ENCODE results near the gene PLA2G4B.
A peak's percentile ranks its signal among the peaks of the same experiment; 100 is the strongest.

The PLA2G4B gene

DNA sequence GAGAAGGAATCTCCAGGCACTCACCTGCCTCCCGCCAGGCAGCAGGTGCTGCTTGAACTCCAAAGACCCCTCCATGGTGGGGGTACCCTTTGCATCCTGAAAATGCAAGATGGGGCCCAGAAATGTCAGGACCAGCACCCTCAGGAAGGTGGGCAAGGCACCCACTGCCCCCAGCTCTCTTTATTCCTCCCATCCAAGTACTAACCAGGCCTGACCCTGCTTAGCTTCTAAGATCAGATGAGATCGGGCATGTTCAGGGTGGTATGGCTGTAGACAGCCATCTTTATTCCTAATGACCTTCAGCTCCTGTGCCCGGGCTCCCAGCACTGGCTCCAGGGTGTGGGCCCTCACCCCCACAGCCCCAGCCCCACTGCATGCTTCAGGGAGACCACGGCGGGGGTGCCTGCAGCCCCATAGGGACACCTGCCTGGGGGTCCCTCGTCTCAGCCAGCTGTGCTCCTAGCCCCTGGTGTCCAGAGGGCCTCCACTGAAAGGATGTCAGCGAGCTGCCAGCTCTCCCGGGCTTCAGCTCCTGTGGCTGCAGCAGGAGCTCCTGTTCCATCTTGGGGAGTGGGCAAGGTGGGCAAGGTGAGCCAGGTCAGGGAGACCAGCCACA lies 13.2 kb downstream of the PLA2G4B start:
- DNase-seq = no peak

DNA sequence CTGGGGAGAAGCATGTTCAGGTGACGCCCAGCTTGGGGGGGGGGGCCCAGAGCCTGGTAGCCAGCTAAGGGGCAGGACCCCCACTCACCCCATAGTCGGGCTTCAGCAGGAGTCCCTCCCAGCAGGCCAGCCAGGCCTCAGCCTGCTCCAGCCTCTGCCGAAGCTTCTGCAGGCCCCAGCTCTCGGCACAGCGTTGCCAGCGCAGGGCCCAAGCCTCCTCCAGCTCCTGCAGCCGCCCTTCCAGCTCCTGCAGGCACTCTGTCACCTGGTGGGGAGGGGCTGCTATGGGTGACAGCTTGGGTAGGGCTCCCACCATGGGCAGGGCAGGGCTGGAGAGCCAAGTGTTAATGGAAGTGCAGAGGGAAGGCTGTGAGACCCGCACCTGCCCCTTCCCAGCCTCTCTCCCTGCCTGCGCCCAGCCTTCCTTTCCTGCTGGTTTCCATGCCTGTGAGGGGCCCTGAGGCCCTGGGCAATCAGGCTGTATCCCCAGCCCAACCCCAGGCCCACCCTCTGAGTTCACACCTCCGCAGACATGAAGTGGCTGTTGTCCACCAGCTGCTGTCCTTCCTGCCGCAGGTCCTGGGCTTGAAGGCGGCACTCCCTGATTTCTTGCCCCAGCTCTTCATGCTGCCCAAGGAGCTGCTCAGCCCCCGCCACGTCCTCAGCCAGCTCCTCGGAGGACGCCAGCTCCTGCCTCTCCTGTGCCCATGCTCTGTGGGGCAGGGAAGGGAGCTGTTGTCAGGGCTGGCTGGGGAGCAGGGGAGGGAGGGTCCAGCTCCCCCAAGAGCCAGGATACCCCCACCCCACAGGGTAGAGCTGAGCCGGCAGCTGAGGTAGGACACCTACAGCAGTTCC lies 14.3 kb downstream of the PLA2G4B start:
- no peak for DNase-seq

- DNase-seq = no peak
These were observed 15.2 kb downstream of the PLA2G4B start for GRCh38 chr15:41853831-41854230.

DNA sequence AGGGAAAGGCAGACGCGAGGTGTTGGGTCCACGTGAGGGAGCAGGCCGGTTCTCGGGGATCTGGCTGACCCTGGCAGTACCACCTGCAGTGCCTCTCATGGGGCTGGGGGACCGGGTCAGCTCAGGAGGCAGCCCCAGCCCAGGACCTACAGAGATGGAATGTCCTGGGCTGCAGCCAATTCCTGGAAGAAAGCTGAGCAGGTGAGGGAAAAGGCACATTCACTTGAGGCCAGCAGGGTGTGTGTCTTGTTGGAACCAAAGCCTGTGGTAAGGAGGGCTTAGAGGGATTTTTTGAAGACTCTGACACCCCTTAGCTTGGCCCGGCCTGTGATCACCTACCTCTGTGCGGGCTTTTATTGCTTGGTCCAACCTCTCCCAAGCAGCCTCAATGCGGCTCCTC lies 15.8 kb downstream of the PLA2G4B start:
- no peak for DNase-seq

DNA sequence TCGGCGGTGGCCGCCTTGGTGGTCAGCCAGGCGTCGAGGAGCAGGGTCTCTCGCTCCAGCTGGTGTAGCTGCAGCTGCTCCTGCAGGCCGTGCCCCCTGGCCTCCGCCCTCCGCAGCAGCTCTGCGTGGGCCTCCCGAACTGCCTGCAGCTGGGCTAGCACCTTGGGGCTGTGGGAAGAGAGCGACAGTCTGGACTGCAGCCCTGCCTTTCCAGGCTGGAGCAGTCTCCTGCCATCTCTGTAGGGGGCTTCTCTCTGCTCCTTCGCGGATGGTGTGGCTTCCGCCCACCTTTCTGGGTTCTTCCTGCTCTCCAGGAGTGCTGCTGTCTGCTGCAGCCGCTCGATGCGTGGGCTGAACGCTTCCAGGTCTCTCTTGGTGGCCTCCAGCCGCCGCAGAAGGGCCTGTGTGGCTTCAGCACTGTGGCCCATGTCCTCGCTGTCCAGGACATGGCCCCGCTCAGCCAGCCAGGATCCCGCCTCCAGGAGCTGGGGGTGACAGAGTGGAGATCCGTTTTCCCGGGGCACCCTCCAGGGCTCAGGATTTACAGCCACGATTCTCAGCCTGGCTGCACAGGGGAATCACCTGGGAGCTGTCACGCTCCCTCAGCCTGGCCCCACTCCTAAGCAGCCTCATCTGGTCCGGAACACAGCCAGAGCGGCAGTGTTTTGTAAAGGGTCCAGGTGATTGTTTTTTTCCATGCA lies 16.8 kb downstream of the PLA2G4B start:
- no peak for DNase-seq

DNA sequence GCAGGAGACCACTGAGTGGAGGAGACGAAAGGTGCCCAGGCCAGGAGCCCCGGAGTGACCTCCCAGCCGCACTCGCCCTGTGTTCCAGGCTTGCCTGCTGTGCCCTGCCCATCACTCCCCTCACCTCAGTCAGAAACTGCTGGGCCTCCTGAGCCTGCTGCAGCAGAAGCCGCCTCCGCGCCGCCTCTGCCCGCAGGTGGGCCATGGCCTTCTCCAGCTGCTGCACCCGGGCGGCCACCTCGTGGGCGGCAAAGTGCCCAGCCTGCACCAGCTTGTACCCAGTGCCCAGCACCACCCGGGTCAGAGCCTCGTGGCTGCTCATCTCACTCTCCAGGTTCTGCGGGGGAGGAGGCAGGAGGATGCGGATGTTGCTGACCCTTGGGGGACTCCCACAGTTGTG lies 17.6 kb downstream of the PLA2G4B start:
- no peak for DNase-seq

DNA sequence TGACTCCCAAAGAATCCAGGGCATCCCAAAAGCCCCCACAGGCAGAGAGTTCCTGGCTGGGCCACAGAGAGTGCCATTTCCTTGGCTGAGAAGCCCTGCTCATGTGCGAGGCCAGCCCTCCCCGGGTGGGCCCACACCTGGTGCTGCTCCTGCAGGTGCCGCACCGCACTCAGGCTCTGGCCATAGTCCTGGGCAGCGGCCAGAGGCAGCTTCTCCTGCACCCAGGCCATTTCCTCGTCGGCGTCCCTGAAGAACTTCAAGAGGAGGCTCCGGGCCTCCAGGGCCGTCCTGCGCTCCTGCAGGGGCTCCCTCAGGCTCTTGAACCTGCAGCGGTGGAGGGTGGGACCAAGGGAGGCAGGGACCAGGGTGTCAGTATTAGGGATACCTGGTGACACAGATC lies 18.1 kb downstream of the PLA2G4B start:
- DNase-seq = no peak

GRCh38 chr15:41857316-41857715 lies 18.7 kb downstream of the PLA2G4B start:
- no peak for DNase-seq

DNA sequence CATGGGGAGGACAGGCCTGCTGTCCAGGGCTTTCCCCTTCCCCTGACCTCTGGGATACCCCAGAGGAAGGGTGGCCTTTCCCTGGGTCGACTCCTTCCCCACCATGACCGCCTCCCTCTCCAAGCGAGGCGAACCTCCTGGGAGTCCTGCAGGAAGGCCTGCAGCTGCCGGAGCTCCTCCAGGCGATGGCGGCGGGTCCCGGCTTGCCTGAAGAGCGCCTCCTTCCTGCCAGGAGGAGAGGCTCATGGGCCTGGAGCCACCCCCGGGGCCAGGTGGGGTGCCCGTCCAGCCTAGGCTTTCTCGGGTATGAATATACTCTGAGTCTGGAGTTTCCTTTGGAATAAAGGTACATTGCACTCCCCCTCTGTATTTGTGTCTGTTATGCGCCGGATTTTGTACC lies 20.1 kb downstream of the PLA2G4B start:
- no peak for DNase-seq

- DNase-seq = no peak
These were observed 21.6 kb downstream of the PLA2G4B start for GRCh38 chr15:41860049-41860828.

GRCh38 chr15:41861736-41862356 lies 23.2 kb downstream of the PLA2G4B start:
- no peak for DNase-seq

- no peak for DNase-seq
These were observed 24.0 kb downstream of the PLA2G4B start for GRCh38 chr15:41862515-41863116.

GRCh38 chr15:41865490-41866055 lies 26.9 kb downstream of the PLA2G4B start:
- no peak for DNase-seq

- DNase-seq = no peak
These were observed 27.6 kb downstream of the PLA2G4B start for GRCh38 chr15:41866263-41866703.

DNA sequence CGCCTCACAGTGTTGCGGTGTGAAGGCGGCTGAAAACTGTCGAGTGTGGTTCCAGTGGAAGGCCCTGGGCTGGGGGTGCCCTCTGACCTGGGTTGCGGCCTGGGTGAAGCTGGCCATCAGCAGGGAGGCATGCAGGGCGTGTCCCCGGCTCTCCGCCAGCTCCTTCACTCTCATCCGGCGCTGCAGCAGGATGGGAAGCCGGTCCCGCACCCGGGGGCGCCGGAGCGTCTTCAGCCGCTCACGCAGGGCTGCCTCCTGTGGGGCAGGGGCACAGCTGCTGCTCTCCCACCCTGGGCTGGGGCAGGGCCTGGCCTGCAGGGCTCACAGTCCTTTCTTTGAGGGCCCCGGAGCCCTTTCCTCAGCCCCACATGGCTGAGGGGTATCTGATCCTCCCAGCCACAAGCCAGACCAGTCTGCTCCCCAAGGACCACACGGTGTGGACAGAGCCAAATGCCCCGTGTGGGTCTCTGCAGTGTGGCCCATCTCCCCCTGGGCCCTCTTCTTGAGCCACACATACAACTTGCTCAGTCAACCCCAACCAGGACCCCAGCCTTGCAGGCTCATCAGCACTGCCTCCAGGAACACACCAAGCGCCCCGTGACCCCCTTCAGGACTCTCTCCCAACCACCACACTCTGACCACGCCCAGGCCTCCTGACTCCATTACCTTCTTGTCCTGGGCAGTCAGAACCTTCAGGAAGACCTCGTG lies 28.4 kb downstream of the PLA2G4B start:
- DNase-seq = no peak

DNA sequence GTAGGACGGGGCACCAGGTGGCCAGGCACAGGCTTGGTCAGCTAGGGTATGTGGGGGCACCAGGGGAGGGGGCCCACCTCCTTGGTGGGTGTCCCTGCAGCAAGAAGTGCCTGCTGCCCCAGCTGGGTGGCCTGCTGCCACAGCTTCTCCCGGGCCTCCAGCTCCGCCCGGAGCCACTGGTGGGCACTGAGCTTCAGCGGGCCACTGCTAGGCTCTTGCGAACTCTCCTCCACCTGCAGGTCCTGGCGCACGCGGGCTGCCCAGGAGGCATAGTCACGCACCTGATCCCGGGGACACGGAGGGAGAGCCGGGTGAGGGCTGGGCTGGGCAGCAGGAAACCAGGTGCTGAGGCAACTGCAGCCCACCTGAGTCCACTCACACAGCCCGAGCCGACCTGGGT lies 29.7 kb downstream of the PLA2G4B start:
- DNase-seq = no peak

DNA sequence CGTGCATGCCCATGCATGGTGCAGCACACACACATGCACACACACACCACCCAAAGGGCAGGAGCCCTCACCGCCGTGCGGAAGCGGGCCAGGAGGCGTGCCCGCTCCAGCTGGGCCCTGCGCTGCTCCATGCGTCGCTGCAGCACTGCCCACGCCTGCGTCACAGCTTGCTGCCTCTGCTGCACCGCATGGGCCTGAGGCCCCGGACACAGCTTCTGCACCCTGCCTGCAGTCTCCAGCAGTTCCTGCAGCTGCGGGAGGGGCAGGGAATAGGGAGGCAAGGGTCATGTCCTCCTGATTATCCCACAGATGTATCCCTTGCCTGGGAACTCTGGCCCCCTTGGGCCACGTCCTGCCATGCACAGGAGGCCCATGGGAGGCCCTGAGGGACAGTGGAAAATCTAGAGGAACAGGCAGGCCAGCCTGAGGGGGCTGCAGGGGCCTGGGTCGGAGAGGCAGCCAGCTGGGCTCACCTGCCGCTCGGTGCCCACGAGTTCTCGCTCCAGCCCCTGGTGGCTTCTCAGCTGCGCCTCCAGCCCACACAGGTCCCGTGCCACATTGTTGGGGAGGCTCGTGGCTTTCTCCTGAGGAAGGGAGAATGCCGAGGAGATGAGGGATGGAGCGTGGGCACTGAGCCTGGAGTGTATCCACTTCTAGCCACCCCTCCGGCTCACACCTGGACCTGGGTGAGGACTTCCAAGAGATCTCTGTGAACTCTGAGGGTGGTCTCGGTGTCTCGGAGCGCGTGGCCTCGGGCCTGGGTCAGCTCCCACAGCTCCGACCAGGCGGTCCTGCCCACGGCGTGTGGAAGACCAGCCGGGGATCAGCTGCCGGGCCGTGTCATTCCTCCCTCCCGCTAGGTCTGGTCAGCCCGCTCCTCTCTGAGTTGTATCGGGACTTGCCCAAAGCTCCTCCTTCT lies 31.4 kb downstream of the PLA2G4B start:
- DNase-seq = no peak

DNA sequence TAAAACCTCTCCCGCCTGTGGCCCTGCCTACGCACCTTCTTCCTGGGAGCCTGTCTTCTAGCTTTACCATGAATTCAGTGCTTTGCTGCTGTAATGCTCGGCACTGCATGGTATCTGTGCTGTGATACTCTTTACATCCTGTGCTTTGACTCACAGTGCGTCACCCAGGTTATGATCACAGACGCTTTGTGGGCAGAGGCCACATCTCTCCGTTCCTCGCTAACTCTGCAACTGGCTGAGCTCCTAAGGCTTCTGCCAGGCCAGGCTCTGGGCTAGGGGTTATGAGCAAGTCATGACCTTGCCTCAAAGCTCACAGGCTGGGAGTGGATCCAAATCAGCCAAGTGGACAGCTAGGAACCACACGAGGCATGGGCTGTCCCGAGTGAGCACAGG lies 32.0 kb downstream of the PLA2G4B start:
- peak in 2 of 4 experiments; percentile 12 to 14 for DNase-seq

GRCh38 chr15:41871175-41871905 lies 32.7 kb downstream of the PLA2G4B start:
- DNase-seq = no peak

Data from activated CD4-positive, CD25-positive, alpha-beta regulatory T cell (primary cell).